ENCODE results near the gene WSB1.
"Not testable (repeated sequence)": the region's sequence is repeated elsewhere in the genome, so short reads cannot be mapped to it uniquely, and the experiment has no call there.

WSB1 gene

GRCh38 chr17:27276653-27277156, 17.2 kb upstream of the WSB1 start:
- in situ Hi-C loops (cut with MboI; ENCODE audit: low sequenced_read_pairs) = no loop called here

- in situ Hi-C loops (cut with MboI; ENCODE audit: low sequenced_read_pairs) = not testable (repeated sequence)
Measured at GRCh38 chr17:27279132-27279531, 14.8 kb upstream of the WSB1 start.

- in situ Hi-C loops (cut with MboI; ENCODE audit: low sequenced_read_pairs) = no loop called here
Measured at GRCh38 chr17:27280527-27280926, 13.4 kb upstream of the WSB1 start.

- in situ Hi-C loops (cut with MboI; ENCODE audit: low sequenced_read_pairs) = no loop called here
Measured at GRCh38 chr17:27281438-27281837, 12.5 kb upstream of the WSB1 start.

GRCh38 chr17:27282054-27282551, 11.8 kb upstream of the WSB1 start:
- in situ Hi-C loops (cut with MboI; ENCODE audit: low sequenced_read_pairs) = no loop called here

- in situ Hi-C loops (cut with MboI; ENCODE audit: low sequenced_read_pairs) = no loop called here
Measured at GRCh38 chr17:27283060-27283459, 10.9 kb upstream of the WSB1 start.

DNA sequence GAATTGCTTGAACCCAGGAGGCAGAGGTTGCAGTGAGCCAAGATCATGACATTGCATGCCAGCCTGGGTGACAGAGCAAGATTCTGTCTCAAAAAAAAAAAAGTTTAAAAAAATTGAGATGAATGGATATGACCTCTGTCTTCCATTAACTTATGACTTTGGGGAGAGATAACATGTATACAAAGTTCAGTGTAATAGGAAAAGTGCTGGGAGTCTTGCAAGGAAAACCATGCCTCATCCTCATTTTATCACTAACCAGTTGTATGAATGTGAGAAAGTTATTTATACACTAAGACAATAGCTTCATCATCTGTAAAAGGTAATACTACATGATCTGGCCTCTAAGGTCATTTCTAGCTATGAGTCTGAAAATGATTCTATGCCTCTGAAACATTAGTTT, 10.2 kb upstream of the WSB1 start:
- in situ Hi-C loops (cut with MboI; ENCODE audit: low sequenced_read_pairs) = no loop called here

- in situ Hi-C loops (cut with MboI; ENCODE audit: low sequenced_read_pairs) = no loop called here
Measured at GRCh38 chr17:27284811-27285415, 9.0 kb upstream of the WSB1 start.

DNA sequence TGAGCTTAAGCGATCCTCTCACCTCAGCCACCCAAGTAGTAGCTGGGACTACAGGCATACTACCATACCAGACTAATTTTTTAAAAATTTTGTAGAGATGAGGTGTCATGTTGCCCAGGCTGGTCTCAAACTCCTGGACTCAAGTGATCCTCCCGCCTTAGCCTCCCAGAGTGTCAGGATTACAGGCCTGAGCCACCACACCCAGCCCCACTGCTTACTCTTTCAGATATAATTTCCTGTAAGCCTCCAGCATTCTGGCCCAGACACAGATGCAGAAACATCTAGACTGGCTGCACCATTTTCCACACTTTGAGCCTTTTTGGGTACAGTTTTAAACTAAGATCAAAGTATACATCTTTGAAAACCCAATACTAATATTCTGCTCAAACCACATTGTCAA, 8.4 kb upstream of the WSB1 start:
- in situ Hi-C loops (cut with MboI; ENCODE audit: low sequenced_read_pairs) = no loop called here

DNA sequence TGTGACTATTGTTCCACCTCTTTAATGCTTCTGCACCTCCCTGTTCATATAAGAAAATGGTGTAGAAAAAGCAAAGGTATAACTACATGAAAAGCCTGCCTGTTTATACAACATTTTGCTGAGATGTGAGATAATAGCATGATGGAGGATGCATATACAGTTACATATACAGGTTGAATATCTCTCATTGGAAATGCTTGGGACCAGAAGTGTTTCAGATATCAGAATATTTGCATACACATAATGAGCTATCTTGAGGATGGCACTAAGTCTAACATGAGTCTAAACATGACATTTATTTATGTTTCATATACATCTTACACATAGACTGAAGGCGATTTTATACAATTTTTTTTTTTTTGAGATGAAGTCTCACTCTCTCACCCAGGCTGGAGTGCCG, 5.7 kb upstream of the WSB1 start:
- in situ Hi-C loops (cut with MboI; ENCODE audit: low sequenced_read_pairs) = no loop called here

DNA sequence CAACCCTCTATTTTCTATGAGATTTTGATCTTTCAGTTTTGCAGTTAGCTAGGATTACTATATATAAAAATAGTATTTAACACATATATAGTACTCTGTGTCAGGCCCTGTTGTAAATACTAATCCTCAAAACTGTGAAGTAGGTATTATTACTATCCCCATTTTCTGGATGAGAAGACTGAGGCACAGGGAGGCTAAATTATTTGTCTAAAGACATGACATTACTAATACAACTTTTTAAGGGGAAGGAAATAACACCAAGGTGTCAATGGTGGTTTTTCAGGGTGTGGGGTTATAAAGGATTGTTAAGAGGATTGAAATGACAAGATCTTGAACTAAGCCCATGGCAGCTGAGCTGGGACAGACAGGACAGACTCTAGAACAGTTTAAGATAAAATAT, 4.1 kb upstream of the WSB1 start:
- in situ Hi-C loops (cut with MboI; ENCODE audit: low sequenced_read_pairs) = no loop called here

- in situ Hi-C loops (cut with MboI; ENCODE audit: low sequenced_read_pairs) = no loop called here
Measured at GRCh38 chr17:27290916-27291598, 2.9 kb upstream of the WSB1 start.

GRCh38 chr17:27293359-27293897, 486 bp upstream of the WSB1 start:
- in situ Hi-C loops (cut with MboI; ENCODE audit: low sequenced_read_pairs) = no loop called here

DNA sequence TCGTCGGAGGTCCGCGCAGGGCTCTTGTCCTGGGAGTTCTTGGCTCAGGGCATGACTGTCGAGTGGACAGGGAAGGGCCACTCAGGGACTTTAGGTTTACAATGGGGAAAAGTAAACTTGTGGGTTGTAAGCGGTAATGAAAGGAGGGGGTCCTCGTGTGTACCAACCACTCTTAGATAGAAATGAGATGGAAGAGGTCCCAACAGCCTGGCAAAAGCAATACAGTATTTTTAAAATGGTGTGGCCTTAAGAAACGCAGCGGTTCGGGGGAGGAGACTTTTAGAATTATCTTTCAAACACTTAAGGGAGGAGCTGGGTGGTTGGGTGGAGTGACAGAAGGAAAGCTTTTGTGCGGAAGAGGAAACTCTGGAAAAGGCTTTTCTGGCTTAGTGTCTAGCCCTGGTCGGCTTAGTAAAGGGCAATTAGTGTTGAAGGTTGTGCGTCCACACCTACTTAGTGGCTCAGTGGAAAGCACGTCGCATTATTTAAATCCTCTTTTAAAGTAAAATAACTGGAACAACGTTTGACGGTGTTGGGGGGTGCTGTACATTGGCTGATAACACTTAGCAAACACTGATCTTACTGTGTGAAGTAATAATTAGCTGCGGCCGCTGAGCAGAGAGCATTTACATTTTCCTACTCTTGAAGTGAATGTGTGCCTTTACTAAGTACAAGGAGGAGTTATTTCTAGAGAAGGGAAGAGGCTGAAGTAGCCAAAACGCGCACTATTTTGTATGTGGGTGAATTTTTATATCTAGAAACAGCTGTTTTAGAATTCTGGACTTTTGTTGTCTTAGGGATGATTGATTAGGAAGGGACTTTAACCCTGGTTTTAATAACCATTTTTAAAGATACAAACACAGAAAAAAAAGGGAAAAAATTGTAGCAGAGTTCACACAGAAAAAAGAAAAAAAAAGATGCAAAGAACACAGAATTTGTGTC, 1.0 kb downstream of the WSB1 start:
- in situ Hi-C loops (cut with MboI; ENCODE audit: low sequenced_read_pairs) = no loop called here

- in situ Hi-C loops (cut with MboI; ENCODE audit: low sequenced_read_pairs) = no loop called here
Measured at GRCh38 chr17:27295945-27296344, 2.0 kb downstream of the WSB1 start.

DNA sequence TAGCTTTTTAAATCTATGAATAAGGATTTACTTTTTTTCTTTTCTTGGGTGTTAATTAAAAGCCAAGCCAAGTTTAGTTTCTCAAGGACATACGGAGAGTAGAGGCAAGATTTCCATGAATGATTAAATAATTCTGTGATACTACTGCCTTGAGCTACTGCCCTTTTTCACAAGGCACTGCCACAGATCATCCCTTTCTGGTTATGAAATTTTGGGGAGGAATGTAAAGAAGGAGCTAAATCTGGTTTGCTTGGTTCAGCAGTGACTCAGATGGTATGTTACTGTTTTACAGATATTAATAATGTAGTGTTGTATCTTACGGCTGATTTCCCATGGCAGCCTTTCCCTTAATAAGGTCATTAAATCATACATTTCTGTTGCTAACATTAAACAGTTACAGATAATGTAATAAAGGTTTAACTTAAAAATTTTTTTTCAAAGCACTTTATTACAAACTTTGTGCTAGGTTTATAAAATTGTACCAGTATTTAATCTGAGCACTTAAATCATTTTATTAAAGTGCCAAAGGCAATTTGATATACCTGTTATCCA, 2.6 kb downstream of the WSB1 start:
- in situ Hi-C loops (cut with MboI; ENCODE audit: low sequenced_read_pairs) = no loop called here

DNA sequence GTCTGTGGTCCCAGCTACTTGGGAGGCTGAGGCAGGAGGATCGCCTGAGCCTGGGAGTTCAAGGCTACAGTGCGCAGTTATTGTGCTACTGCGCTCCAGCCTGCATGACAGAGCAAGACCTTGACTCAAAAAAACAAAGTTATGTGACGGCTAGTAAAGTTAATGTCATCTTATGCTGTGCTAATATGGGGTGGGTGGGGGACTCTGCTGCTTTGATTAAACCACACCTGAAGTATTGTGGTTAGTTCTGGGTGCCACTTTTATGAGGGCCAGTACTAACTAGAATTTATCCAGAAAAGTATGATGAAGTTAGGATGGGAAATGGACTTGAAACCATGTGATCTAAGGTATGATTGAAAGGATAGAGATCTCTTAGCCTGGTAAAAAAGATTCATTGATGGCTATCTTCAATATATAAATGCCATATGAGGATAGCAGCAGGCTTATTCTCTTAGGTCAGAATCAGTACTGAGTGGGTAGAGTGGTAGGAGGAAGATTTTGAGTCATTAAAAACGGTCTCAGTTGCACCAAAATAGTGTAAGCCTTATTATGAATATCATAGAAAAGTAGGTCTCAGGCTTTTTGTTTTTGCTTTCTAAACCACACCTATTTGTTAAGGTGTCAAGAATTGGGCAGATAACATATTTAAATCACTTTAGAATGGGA, 5.6 kb downstream of the WSB1 start:
- in situ Hi-C loops (cut with MboI; ENCODE audit: low sequenced_read_pairs) = no loop called here

DNA sequence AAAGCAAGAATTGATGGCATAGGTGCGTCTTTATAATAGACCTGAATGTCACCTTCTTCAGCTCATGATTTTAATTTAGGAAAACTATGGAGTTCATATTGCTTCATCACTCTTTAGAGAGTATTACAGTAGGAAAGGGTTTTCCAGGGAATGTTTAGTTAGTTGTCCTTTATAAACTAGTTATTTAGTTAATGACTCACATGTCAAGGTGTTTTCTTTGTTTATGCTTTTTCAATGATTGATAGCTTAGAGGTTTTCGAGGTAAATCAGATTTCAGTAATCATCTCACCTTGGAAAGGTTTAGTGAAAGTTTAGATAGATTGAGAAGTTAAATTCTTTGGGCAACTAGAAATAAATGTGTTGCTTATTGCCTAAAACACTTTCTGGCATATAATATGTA, 9.8 kb downstream of the WSB1 start:
- in situ Hi-C loops (cut with MboI; ENCODE audit: low sequenced_read_pairs) = no loop called here

- in situ Hi-C loops (cut with MboI; ENCODE audit: low sequenced_read_pairs) = no loop called here
Measured at GRCh38 chr17:27306276-27306835, 12.4 kb downstream of the WSB1 start.

- in situ Hi-C loops (cut with MboI; ENCODE audit: low sequenced_read_pairs) = no loop called here
Measured at GRCh38 chr17:27310565-27311110, 16.7 kb downstream of the WSB1 start.
